NOMO-1 (cell line): ENCODE data around the gene GPX3.

Source experiments
- DNase-seq, 2 experiments: peaks; one replicate each; lab custom pipeline; 2025; ENCODE audit not compliant: unreplicated experiment in 2 of 2; lab: John Stamatoyannopoulos, UW

The GPX3 gene

DNA sequence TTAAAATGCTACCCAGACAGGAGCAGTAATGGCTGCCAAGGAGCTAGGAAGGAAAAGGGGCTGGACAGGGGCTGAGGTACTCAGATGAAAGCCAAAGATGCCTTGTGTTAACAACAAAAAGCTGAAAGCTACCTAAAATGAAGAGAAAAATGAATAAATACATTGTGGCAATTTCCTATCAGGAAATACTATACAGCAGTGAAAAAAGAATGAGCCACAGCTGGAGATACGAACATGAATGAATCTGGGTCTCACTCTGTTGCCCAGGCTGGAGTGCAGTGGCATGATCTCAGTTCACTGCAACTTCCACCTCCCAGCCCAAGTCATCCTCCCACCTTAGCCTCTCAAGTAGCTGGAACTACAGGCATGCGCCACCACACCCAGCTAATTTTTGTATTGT is 54.2 kb downstream of the GPX3 start:
- no peak for DNase-seq

DNA sequence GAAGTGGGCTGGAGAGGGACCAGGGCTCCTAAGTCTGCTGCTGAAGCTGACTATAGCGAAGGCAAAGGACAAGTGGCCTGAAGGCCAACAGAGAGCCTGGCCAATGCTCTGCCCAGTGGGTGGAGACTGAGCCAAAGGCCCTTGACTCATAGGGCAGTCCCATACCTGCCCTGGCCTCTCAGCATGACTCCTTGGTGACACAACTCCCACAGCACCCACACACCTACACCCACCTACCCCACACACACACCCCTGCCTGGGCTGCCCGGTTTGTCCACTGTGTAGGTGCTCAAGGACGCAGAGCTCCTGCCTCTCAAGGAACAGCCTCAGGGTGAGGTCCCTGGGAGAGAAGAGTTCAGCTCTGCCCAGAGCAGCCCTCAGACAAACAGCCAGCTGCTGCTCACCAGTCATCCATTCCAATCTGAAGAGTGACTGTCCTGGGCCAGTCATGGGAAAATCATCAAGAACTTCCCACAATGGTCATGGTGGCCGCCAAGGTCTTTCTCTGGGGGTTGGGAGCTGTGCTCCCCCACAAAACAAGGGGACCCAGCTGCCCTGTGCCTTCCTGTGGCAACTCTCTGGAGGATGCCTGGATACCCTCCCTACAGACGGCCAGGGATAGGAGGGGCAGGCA is 55.4 kb downstream of the GPX3 start:
- DNase-seq: no peak

DNA sequence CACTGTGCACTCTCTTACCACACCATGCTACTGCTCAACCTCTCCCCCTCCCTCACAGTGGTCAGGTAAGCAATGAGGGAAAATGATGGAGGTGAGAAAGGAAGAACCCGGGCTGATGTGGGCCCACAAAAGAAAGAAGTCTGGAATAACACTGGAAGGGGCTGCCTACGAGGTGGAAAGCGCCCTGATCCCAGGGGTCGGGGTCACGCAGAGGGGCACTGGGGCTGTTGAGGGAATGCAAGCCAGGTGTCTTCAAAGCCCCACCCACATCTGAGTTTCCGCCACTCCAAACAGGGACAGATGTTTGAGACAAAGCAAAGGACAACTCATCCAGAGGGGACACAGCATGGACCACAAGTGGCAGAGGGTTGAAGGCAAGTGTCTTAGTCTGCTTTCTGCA is 56.2 kb downstream of the GPX3 start:
- DNase-seq: no peak

- no peak for DNase-seq
Measured at GRCh38 chr5:151077419-151077818, 57.0 kb downstream of the GPX3 start.

DNA sequence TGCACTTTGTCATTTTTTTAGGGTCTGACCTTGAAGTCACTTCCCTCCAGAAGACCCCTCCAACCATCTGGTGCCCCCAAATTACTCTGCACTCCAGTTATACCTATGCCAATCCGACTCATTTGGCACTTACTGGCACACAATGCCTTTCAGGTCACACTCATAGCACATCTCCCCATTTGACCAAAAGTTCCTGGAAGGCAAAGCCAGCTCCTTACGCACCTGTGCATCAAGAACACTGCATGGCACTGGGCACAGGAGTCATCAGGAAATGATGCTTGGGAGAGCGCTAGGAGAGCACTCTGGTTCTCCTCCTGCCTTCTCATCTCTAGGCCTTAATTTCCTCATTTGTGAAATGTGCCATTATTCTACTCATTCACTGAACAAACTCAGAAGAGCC is 57.6 kb downstream of the GPX3 start:
- no peak for DNase-seq
